ENCODE data around the gene SGMS2.

The SGMS2 gene

GRCh38 chr4:107826421-107826980 lies 1.8 kb downstream of the SGMS2 start:
- no peak for TF ChIP-seq TCF12 (IDR thresholded peaks at IDR 0.05; ENCODE audit: low read depth)
- no peak for TF ChIP-seq FOXM1 (IDR thresholded peaks at IDR 0.05; ENCODE audit: borderline replicate concordance, low read depth)
- no peak for TF ChIP-seq CEBPB (IDR thresholded peaks at IDR 0.05)
- TF ChIP-seq CREB1 (IDR thresholded peaks at IDR 0.05; ENCODE audit: low read depth), result no peak
- TF ChIP-seq YY1 (IDR thresholded peaks at IDR 0.05; ENCODE audit: low read depth), result no peak
- TF ChIP-seq EP300 (IDR thresholded peaks at IDR 0.05; ENCODE audit: borderline replicate concordance), result no peak

- TF ChIP-seq CEBPB (IDR thresholded peaks at IDR 0.05), result no peak
- TF ChIP-seq MAX (IDR thresholded peaks at IDR 0.05), result no peak
- no peak for TF ChIP-seq ZBTB7A (IDR thresholded peaks at IDR 0.05; ENCODE audit: low read depth)
- no peak for TF ChIP-seq TAF1 (IDR thresholded peaks at IDR 0.05; ENCODE audit: low read depth)
- no peak for TF ChIP-seq EGR1 (IDR thresholded peaks at IDR 0.05)
- no peak for TF ChIP-seq YY1 (IDR thresholded peaks at IDR 0.05; ENCODE audit: low read depth)
- no peak for TF ChIP-seq NFIC (IDR thresholded peaks at IDR 0.05)
- no peak for TF ChIP-seq RAD21 (IDR thresholded peaks at IDR 0.05; ENCODE audit: low read depth)
- no peak for TF ChIP-seq FOXM1 (IDR thresholded peaks at IDR 0.05; ENCODE audit: borderline replicate concordance, low read depth)
- no peak for TF ChIP-seq EP300 (IDR thresholded peaks at IDR 0.05; ENCODE audit: borderline replicate concordance)
- TF ChIP-seq REST (IDR thresholded peaks at IDR 0.05; ENCODE audit: low read depth), result no peak
Observed at GRCh38 chr4:107828315-107829090, 3.8 kb downstream of the SGMS2 start.

- TF ChIP-seq YY1 (IDR thresholded peaks at IDR 0.05; ENCODE audit: low read depth) (no peak), USF1 (IDR thresholded peaks at IDR 0.05) (no peak), REST (IDR thresholded peaks at IDR 0.05; ENCODE audit: low read depth) (no peak), TAF1 (IDR thresholded peaks at IDR 0.05; ENCODE audit: low read depth) (no peak), RAD21 (IDR thresholded peaks at IDR 0.05; ENCODE audit: low read depth) (no peak), MAX (IDR thresholded peaks at IDR 0.05) (no peak), NFIC (IDR thresholded peaks at IDR 0.05) (no peak), CEBPB (IDR thresholded peaks at IDR 0.05) (no peak), FOXM1 (IDR thresholded peaks at IDR 0.05; ENCODE audit: borderline replicate concordance, low read depth) (no peak), EP300 (IDR thresholded peaks at IDR 0.05; ENCODE audit: borderline replicate concordance) (no peak), TCF12 (IDR thresholded peaks at IDR 0.05; ENCODE audit: low read depth) (no peak), CREB1 (IDR thresholded peaks at IDR 0.05; ENCODE audit: low read depth) (no peak), ZBTB7A (IDR thresholded peaks at IDR 0.05; ENCODE audit: low read depth) (no peak), EGR1 (IDR thresholded peaks at IDR 0.05) (no peak)
Observed at GRCh38 chr4:107831140-107831539, 6.4 kb downstream of the SGMS2 start.

GRCh38 chr4:107832275-107832807 lies 7.6 kb downstream of the SGMS2 start:
- TF ChIP-seq CREB1 (IDR thresholded peaks at IDR 0.05; ENCODE audit: low read depth) (no peak), CEBPB (IDR thresholded peaks at IDR 0.05) (no peak), FOXM1 (IDR thresholded peaks at IDR 0.05; ENCODE audit: borderline replicate concordance, low read depth) (no peak), YY1 (IDR thresholded peaks at IDR 0.05; ENCODE audit: low read depth) (no peak), ZBTB7A (IDR thresholded peaks at IDR 0.05; ENCODE audit: low read depth) (no peak), EGR1 (IDR thresholded peaks at IDR 0.05) (no peak), RAD21 (IDR thresholded peaks at IDR 0.05; ENCODE audit: low read depth) (no peak), REST (IDR thresholded peaks at IDR 0.05; ENCODE audit: low read depth) (no peak), TAF1 (IDR thresholded peaks at IDR 0.05; ENCODE audit: low read depth) (no peak)

All from Ishikawa (cell line).